Lower leg skin (tissue), 4 donors: ENCODE results near the gene NELFB. TPM values are rescaled to one million over a fixed set of nuclear protein-coding genes. Genes with fewer than 3 reads are reported as not detected.

Source experiments
- DNase-seq, 2 donors: peaks; one replicate each; pipeline ENCODE4 v3.0.0-alpha.2; 2019; ENCODE audit warnings: low spot score in 2 of 2
- H3K4me3 ChIP-seq: fragments of 200-600 bp; sonication (generic); 2 replicates; pipeline ENCODE4 v1.5.1; 2017; ENCODE audit warnings: mild to moderate bottlenecking, low read depth; ENCODE audit not compliant: poor library complexity, severe bottlenecking
- POLR2A ChIP-seq, 2 donors: fragments of 450-650 bp; IDR thresholded peaks; one replicate each; pipeline ENCODE4 v1.6.1; 2016 to 2017; ENCODE audit warnings: antibody characterized with exemption in 2 of 2, mild to moderate bottlenecking in 1 of 2, moderate library complexity in 1 of 2
- WGBS, 2 donors: methylation state at CpG; one replicate each; pipeline ENCODE4 v1.1.5; 2018; 5-methylcytosine and 5-hydroxymethylcytosine counted together
- intact Hi-C: fragments of 100-400 bp; cut with DNase I; formaldehyde crosslinking; loops from one replicate; pipeline ENCODE4 v1.15.0; 2023; ENCODE audit warnings: low total_unique reads
- total RNA-seq, 4 donors: library from RNA; depleted of rRNA; stranded (reverse); fragments of >200 nt; gene quantifications; one replicate each; pipeline ENCODE4 v1.1.0, GENCODE V29; 2016
- TF ChIP-seq, protein P1 (sequence below), 3 donors: fragments of 450-650 bp; IDR thresholded peaks; one replicate each; pipeline ENCODE4 v1.5.1; 2016; ENCODE audit warnings: antibody characterized with exemption in 3 of 3, mild to moderate bottlenecking in 3 of 3, moderate library complexity in 2 of 3

NELFB gene
- total RNA-seq, 4 donors from 2014 or later: 40.7 to 52.7 (median 49.9) TPM

DNA sequence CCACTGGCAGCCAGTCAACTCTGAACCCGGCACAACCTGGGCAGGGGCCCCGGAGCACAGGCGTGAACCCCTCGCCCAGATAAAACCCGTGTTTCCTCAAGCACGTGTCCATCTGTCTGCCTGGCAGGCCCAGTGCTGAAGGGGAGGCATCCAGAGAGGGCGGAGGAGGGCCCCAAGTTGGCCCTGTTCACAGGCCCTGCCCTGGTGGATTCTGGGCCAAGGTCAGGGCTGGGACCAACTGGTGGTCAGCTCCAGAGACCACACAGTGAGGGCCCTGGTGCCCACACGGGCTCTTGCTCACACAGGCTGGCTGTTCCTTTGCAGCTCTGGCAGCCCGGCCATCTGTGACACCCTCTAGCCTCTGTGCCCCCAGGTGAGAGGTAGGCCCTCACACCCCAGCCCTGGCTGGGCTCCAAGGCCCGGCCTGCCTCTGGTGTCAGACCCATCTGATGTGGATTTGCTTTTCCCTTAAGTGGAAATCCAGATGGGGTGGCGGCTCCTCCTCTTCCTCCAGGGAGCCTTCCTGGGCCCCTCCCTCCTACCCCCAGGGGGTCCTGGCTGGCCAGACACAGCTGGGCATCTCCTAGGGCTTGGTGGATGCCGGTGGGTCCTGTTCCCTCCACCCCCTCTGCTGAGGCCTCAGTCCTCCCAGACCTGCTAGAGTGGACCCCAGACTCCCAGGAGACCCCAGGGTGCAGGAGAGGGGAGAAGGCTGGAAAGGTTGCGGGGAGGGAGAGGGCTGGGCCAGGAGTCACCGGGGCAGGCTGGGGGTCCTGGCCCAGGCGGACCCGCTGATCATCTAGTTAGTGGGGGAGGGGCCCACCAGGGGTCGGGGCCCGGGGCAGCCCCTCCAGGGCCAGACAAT, 4.6 kb upstream of the NELFB start:
- WGBS, 2 donors: 47 to 60% methylated on average over 16 of the region's 18 CpGs
- no peak for DNase-seq
- intact Hi-C loops: no loop called here

DNA sequence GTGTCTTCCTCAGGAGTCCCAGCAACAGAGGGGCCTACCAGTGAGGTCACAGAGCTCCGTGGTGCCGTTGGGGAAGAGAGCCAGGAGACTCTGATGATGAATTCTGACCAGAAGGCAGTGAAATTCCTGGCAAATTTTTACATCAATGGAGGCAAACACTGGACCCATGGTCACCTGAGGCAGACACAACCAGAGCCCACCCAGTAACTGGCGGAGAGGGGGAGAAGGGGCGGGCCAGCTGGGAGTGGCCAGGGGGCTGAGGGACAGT, 4.0 kb upstream of the NELFB start, which contains the start of gene STPG3:
Gene STPG3 (plus strand): TSS at position 93 of the 268 bp plus-strand sequence. CDS start 1 bp downstream, at position 94.
- intact Hi-C loops: no loop called here
- DNase-seq: no peak
- WGBS, 2 donors: 72 to 82% methylated on average over 4 of the region's 4 CpGs
- TF ChIP-seq POLR2A (IDR thresholded peaks at IDR 0.05): no peak
- TF ChIP-seq, protein P1, sequence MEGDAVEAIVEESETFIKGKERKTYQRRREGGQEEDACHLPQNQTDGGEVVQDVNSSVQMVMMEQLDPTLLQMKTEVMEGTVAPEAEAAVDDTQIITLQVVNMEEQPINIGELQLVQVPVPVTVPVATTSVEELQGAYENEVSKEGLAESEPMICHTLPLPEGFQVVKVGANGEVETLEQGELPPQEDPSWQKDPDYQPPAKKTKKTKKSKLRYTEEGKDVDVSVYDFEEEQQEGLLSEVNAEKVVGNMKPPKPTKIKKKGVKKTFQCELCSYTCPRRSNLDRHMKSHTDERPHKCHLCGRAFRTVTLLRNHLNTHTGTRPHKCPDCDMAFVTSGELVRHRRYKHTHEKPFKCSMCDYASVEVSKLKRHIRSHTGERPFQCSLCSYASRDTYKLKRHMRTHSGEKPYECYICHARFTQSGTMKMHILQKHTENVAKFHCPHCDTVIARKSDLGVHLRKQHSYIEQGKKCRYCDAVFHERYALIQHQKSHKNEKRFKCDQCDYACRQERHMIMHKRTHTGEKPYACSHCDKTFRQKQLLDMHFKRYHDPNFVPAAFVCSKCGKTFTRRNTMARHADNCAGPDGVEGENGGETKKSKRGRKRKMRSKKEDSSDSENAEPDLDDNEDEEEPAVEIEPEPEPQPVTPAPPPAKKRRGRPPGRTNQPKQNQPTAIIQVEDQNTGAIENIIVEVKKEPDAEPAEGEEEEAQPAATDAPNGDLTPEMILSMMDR (IDR thresholded peaks at IDR 0.05): no peak
- no peak within 1 kb of the TSS for H3K4me3 ChIP-seq

More for the DNA sequence above, 4.6 kb upstream of the NELFB start:
- TF ChIP-seq, protein P1 (IDR thresholded peaks at IDR 0.05): no peak
- no peak for TF ChIP-seq POLR2A (IDR thresholded peaks at IDR 0.05)
- no peak overlapping the region for H3K4me3 ChIP-seq

DNA sequence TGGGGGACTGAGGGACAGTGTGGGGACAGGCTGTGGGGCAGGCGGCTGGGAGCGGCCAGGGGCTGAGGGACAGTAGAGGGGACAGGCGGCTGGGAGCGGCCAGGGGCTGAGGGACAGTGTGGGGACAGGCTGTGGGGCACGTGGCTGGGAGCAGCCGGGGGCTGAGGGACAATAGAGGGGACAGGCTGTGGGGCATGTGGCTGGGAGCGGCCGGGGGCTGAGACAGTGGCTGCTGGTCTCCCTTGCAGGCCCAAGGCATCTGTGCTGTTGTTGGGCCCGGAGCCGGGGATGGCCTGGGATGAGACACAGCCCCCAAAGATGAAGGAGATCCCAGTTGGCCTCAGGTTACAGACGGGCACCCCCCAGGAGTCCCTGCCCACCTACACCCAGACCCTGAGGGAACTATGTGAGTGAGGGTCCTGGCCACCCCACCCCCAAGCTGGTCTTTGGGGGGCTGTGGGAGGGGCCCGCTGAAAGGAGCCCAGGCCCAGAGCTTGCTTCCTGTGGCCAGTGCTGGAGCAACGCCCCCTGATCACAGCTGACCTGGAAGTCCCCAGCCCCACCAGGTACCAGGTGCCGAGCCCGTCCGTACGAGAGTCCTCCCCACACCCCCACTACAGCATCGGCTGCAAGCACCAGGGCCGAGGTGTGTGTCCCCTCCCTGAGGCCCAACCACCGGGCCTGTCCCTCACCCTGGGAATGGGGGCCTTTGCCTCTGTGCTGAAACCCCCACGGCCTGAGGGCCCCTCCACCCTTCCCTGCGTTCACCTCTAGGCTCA, 3.4 kb upstream of the NELFB start:
- 83 to 86% methylated on average over 15 to 20 of the region's 22 CpGs for WGBS, 2 donors
- H3K4me3 ChIP-seq: no peak overlapping the region
- TF ChIP-seq POLR2A (IDR thresholded peaks at IDR 0.05): no peak
- TF ChIP-seq, protein P1 (IDR thresholded peaks at IDR 0.05): no peak
- no peak for DNase-seq
- intact Hi-C loops: no loop called here

GRCh38 chr9:137252555-137253506, 2.3 kb upstream of the NELFB start:
- intact Hi-C loops: no loop called here
- H3K4me3 ChIP-seq: no peak overlapping the region
- WGBS, 2 donors: 79 to 91% methylated on average over 31 to 32 of the region's 35 CpGs
- DNase-seq: no peak
- TF ChIP-seq POLR2A (IDR thresholded peaks at IDR 0.05): no peak
- TF ChIP-seq, protein P1 (IDR thresholded peaks at IDR 0.05): no peak
